ENCODE measurements around the gene SAA4.

Gene SAA4

GRCh38 chr11:18236664-18237356 lies at the start of gene SAA4:
Gene SAA4 (minus strand): TSS chr11:18236802. CDS start chr11:18235926, 876 bp downstream.
- no peak for TF ChIP-seq CTCF (IDR thresholded peaks at IDR 0.05)

GRCh38 chr11:18285841-18286240 lies 49.2 kb upstream of the SAA4 start:
- TF ChIP-seq CTCF (IDR thresholded peaks at IDR 0.05) = no peak

GRCh38 chr11:18282626-18283025 lies 46.0 kb upstream of the SAA4 start:
- TF ChIP-seq CTCF (IDR thresholded peaks at IDR 0.05) = no peak

GRCh38 chr11:18280438-18281045 lies 43.9 kb upstream of the SAA4 start:
- TF ChIP-seq CTCF (IDR thresholded peaks at IDR 0.05) = no peak

GRCh38 chr11:18277565-18278271 lies 41.1 kb upstream of the SAA4 start:
- TF ChIP-seq CTCF (IDR thresholded peaks at IDR 0.05) = no peak

GRCh38 chr11:18271206-18271605 lies 34.6 kb upstream of the SAA4 start:
- no peak for TF ChIP-seq CTCF (IDR thresholded peaks at IDR 0.05)

- no peak for TF ChIP-seq CTCF (IDR thresholded peaks at IDR 0.05)
These were observed 33.5 kb upstream of the SAA4 start for GRCh38 chr11:18270102-18270501.
